ENCODE data around the gene RGS3.
A peak's percentile ranks its signal among the peaks of the same experiment; 100 is the strongest.

The RGS3 gene

DNA sequence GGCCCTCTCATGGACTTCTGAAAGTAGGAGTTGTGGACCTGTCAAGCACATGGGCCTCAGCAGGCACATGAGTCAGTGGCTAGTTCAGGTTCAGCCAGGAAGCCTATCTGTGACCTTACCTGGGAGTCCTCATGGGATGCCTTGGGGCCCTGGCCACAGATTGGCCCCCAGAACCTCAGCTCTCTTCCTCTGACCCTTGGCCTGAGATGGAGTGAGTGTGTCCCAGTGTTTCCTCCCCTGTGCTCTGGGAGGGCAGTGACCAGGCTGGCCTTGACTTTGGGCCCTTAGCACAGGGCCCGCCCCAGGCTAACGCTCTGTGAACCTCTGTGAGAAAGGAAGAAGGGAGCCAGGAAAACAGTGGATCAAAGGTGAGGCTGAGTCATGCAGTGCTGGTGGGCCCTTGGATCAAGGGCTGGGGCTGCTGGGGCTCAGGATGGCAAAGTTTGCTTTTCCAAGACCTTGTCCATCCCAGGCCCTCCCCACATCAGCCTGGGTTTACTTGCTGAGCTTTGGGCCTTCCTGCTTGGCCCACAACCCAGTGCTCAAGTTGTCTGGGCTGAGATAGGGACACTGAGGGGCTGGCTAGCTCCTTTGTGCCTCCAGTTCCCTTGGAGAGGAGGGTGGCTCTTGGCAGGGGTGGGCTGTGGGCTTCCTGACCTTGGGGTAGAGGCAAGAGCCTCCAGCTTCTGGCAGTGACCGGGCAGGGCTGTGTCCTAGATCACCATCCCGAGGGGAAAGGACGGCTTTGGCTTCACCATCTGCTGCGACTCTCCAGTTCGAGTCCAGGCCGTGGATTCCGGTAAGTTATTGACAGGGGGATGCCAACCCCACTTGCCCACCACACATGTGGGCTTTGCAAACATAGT is 41.4 kb downstream of the RGS3 start:
- Histone ChIP-seq H3K4me1 (peaks cover 0 to 64% (median 33%) of the 10 kb centered on the region in 4 donors), H3K4me3 (no peak overlapping the region), H3K27ac (peak overlapping the region; percentile 71 to 73), H3K36me3 (peaks cover 5 to 19% (median 16%) of the 10 kb centered on the region in 3 donors), H3K9me3 (no peaks in the 10 kb centered on the region), H3K27me3 (no peaks in the 10 kb centered on the region)
- intact Hi-C loops (cut with DNase I; ENCODE audit: low total_unique reads) = no loop called here
- DNase-seq = no peak
- TF ChIP-seq, protein P1, sequence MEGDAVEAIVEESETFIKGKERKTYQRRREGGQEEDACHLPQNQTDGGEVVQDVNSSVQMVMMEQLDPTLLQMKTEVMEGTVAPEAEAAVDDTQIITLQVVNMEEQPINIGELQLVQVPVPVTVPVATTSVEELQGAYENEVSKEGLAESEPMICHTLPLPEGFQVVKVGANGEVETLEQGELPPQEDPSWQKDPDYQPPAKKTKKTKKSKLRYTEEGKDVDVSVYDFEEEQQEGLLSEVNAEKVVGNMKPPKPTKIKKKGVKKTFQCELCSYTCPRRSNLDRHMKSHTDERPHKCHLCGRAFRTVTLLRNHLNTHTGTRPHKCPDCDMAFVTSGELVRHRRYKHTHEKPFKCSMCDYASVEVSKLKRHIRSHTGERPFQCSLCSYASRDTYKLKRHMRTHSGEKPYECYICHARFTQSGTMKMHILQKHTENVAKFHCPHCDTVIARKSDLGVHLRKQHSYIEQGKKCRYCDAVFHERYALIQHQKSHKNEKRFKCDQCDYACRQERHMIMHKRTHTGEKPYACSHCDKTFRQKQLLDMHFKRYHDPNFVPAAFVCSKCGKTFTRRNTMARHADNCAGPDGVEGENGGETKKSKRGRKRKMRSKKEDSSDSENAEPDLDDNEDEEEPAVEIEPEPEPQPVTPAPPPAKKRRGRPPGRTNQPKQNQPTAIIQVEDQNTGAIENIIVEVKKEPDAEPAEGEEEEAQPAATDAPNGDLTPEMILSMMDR (IDR thresholded peaks at IDR 0.05) = no peak

DNA sequence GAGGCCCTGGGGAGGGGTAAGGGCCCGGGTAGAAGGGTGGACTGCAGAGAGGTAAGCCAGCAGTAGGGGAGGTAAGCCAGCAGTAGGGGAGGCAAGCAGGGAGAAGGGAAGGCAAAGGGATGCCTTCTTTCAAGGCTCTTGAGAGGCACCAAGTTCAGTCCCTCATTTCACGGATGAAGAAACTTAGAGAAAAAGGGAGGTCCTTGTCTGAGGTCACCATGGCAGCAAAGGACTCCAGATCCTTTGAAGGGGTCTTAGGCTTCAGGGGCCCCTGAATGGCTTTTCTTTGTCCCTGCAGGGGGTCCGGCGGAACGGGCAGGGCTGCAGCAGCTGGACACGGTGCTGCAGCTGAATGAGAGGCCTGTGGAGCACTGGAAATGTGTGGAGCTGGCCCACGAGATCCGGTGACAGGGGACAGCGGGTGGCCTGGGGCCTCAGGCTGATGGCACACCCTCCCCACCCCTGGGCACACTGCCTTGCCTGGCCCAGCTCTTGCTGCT is 42.6 kb downstream of the RGS3 start:
- H3K4me1 ChIP-seq = peaks cover 0 to 76% (median 42%) of the 10 kb centered on the region in 4 donors
- no peak overlapping the region for H3K4me3 ChIP-seq
- H3K36me3 ChIP-seq = peaks cover 0 to 13% (median 11%) of the 10 kb centered on the region in 3 donors
- intact Hi-C loops (cut with DNase I; ENCODE audit: low total_unique reads) = no loop called here
- H3K9me3 ChIP-seq = no peaks in the 10 kb centered on the region
- H3K27me3 ChIP-seq = no peaks in the 10 kb centered on the region
- TF ChIP-seq, protein P1 (IDR thresholded peaks at IDR 0.05) = no peak
- no peak for DNase-seq
- peak overlapping the region; percentile 71 to 73 for H3K27ac ChIP-seq

DNA sequence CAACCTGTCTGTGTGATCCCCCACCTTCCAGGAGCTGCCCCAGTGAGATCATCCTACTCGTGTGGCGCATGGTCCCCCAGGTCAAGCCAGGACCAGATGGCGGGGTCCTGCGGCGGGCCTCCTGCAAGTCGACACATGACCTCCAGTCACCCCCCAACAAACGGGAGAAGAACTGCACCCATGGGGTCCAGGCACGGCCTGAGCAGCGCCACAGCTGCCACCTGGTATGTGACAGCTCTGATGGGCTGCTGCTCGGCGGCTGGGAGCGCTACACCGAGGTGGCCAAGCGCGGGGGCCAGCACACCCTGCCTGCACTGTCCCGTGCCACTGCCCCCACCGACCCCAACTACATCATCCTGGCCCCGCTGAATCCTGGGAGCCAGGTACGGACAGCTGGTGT is 43.7 kb downstream of the RGS3 start:
- peak overlapping the region in 1 of 2 donors; percentile 44 for H3K27ac ChIP-seq
- peaks cover 0 to 13% (median 11%) of the 10 kb centered on the region in 3 donors for H3K36me3 ChIP-seq
- H3K27me3 ChIP-seq = no peaks in the 10 kb centered on the region
- no peak overlapping the region for H3K4me3 ChIP-seq
- TF ChIP-seq, protein P1 (IDR thresholded peaks at IDR 0.05) = no peak
- peaks cover 0 to 79% (median 42%) of the 10 kb centered on the region in 4 donors for H3K4me1 ChIP-seq
- H3K9me3 ChIP-seq = no peaks in the 10 kb centered on the region
- no peak for DNase-seq
- intact Hi-C loops (cut with DNase I; ENCODE audit: low total_unique reads) = no loop called here

DNA sequence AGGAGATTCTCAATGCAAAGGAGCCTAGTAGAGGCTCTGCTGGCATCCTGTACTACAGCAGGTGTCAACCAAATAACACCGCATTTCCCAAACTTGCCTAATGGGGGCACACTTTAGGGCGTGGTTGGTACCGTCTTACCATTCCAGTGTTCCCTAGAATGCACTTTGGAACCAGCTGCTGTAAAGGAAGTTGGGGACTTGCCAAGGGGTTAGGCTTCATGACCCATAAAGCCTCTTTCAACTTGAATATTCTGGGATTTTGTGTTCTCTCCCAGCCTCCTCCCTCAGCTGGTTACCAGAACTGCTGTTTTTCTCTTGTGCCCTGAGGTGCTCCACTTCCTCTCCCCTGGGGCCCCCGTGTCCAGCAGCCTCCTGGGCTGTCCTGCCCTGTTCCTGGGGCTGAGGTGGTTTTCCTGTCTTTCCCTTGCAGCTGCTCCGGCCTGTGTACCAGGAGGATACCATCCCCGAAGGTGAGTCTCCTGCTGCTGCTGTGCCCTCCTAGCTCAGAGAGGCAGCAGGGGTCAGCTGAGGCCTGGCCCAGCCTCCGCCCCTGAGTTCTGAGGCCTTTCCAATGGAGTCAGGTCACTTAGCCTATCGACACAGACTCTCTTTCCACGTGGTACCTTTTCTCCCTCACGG is 44.7 kb downstream of the RGS3 start:
- no peak for DNase-seq
- TF ChIP-seq, protein P1 (IDR thresholded peaks at IDR 0.05) = no peak
- intact Hi-C loops (cut with DNase I; ENCODE audit: low total_unique reads) = no loop called here
- H3K36me3 ChIP-seq = peaks cover 2 to 22% (median 15%) of the 10 kb centered on the region in 3 donors
- H3K27me3 ChIP-seq = no peaks in the 10 kb centered on the region
- H3K27ac ChIP-seq = peak overlapping the region; percentile 44 to 52
- H3K9me3 ChIP-seq = no peaks in the 10 kb centered on the region
- no peak overlapping the region for H3K4me3 ChIP-seq
- peaks cover 0 to 69% (median 39%) of the 10 kb centered on the region in 4 donors for H3K4me1 ChIP-seq

DNA sequence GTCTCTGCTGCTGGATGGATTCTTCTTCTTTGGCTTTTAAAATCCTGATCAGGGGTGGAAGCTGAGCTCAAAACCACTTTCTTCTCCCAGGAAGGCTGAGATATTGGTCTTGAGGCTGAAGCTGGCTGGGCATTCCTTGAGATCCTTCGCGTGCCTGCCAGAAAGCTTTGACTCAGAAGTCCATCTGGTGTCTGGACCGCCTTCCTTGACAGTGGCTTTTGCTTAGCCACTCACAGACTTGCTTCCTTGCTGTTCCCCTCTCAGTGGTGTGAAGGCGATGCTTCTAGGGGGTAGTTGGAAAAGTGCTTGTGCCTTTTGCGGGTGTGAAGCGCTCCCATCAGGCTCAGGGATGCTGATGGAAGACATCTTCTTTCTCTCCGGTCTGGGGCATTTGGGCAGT is 45.9 kb downstream of the RGS3 start:
- TF ChIP-seq, protein P1 (IDR thresholded peaks at IDR 0.05) = no peak
- H3K4me1 ChIP-seq = peaks cover 0 to 57% (median 29%) of the 10 kb centered on the region in 4 donors
- peaks cover 7 to 33% (median 27%) of the 10 kb centered on the region in 3 donors for H3K36me3 ChIP-seq
- H3K9me3 ChIP-seq = no peaks in the 10 kb centered on the region
- DNase-seq = no peak
- peak overlapping the region; percentile 44 to 52 for H3K27ac ChIP-seq
- intact Hi-C loops (cut with DNase I; ENCODE audit: low total_unique reads) = no loop called here
- H3K4me3 ChIP-seq = no peak overlapping the region
- H3K27me3 ChIP-seq = no peaks in the 10 kb centered on the region

All from tibial artery (tissue), 4 donors.